Activated CD8-positive, alpha-beta memory T cell treated with anti-CD3 and anti-CD28 coated beads, Interleukin-2, amount 10 ng/mL, durations not matched to agents 7 days and 5 days (primary cell): Measurements from ENCODE around the gene GPR157. TPM values are rescaled to one million over a fixed set of nuclear protein-coding genes. Genes with fewer than 3 reads are reported as not detected.

Source experiments
- ATAC-seq: fragments of 150-1000 bp; cut with Tn5 transposase; one replicate; pipeline ENCODE4 v1.10.0; 2021; ENCODE audit warnings: moderate library complexity
- CTCF ChIA-PET: fragments of 350-600 bp; sonication (Branson Sonifier 250); formaldehyde crosslinking; loops from one replicate; lab custom pipeline; 2021; ENCODE audit warnings: antibody characterized with exemption; lab: Charles Lee
- DNase-seq: peaks from one replicate; pipeline ENCODE4 v3.0.0-alpha.2; 2020
- H3K27ac Mint-ChIP-seq: one replicate; pipeline ENCODE4 v1.8.0; 2021; ENCODE audit warnings: mild to moderate bottlenecking, mixed read lengths
- H3K27me3 Mint-ChIP-seq: one replicate; pipeline ENCODE4 v1.8.0; 2021; ENCODE audit warnings: mixed read lengths
- H3K36me3 Mint-ChIP-seq: one replicate; pipeline ENCODE4 v1.8.0; 2021; ENCODE audit warnings: mild to moderate bottlenecking, mixed read lengths
- H3K4me1 Mint-ChIP-seq: one replicate; pipeline ENCODE4 v1.8.0; 2021; ENCODE audit warnings: mixed read lengths
- H3K4me3 Mint-ChIP-seq: one replicate; pipeline ENCODE4 v1.8.0; 2021; ENCODE audit warnings: mild to moderate bottlenecking, moderate library complexity, mixed read lengths
- H3K9me3 Mint-ChIP-seq: one replicate; pipeline ENCODE4 v1.8.0; 2022; ENCODE audit warnings: low read depth, mixed read lengths
- total RNA-seq, 2 experiments: library from RNA; stranded (reverse); gene quantifications; one replicate each; pipeline ENCODE4 v1.2.3, GENCODE V29; 2021

GPR157 gene
- total RNA-seq: 1 to 10 TPM; 3.6 to 4.5 TPM

GRCh38 chr1:9128520-9129265 is at the start of gene GPR157:
Gene GPR157, minus strand, starts transcription at chr1:9129102. Its CDS starts 75 bp downstream, at chr1:9129027.
- DNase-seq (peak; percentile 87), ATAC-seq (peak; percentile 92)
- peak within 1 kb of the TSS; percentile 83 for H3K4me3 Mint-ChIP-seq
- no peaks in the 10 kb centered on the region for H3K36me3 Mint-ChIP-seq
- peak within 1 kb of the TSS; percentile 76 for H3K27ac Mint-ChIP-seq
- peaks cover 26% of the 10 kb centered on the region for H3K4me1 Mint-ChIP-seq
- CTCF ChIA-PET: interaction anchor here (1.2 to 2.1 kb wide), 3 partner anchors 13 to 106 kb away, joined by 5 to 13 read pairs (median 5); partner anchors contain the start of gene H6PD
- H3K27me3 Mint-ChIP-seq: peaks cover 30% of the 10 kb centered on the region
- no peaks in the 10 kb centered on the region for H3K9me3 Mint-ChIP-seq

- Mint-ChIP-seq H3K4me1 (peaks cover 7% of the 10 kb centered on the region), H3K36me3 (peaks cover 17% of the 10 kb centered on the region), H3K9me3 (no peaks in the 10 kb centered on the region), H3K27me3 (no peaks in the 10 kb centered on the region), H3K27ac (no peak overlapping the region), H3K4me3 (no peak overlapping the region)
- ATAC-seq (no peak), DNase-seq (no peak)
- CTCF ChIA-PET: interaction anchor here (1.2 kb wide), 1 partner anchor 64 kb away, joined by 3 read pairs; no protein-coding TSS in a partner anchor
Measured at GRCh38 chr1:9174762-9175161, 45.9 kb upstream of the GPR157 start.

GRCh38 chr1:9174243-9174642 is 45.3 kb upstream of the GPR157 start:
- Mint-ChIP-seq H3K27me3 (no peaks in the 10 kb centered on the region), H3K4me3 (no peak overlapping the region), H3K27ac (no peak overlapping the region), H3K9me3 (no peaks in the 10 kb centered on the region), H3K4me1 (peaks cover 4% of the 10 kb centered on the region), H3K36me3 (peaks cover 18% of the 10 kb centered on the region)
- CTCF ChIA-PET: interaction anchor here (1.2 kb wide), 1 partner anchor 63 kb away, joined by 3 read pairs; no protein-coding TSS in a partner anchor
- DNase-seq (no peak), ATAC-seq (no peak)

GRCh38 chr1:9169601-9170137 is 40.8 kb upstream of the GPR157 start:
- no peak overlapping the region for H3K4me3 Mint-ChIP-seq
- CTCF ChIA-PET: interaction anchor here (1.3 to 1.7 kb wide), 3 partner anchors 10 to 164 kb away, joined by 3 to 9 read pairs (median 5); no protein-coding TSS in a partner anchor
- no peak overlapping the region for H3K27ac Mint-ChIP-seq
- H3K27me3 Mint-ChIP-seq: no peaks in the 10 kb centered on the region
- peaks cover 2% of the 10 kb centered on the region for H3K4me1 Mint-ChIP-seq
- ATAC-seq (no peak), DNase-seq (no peak)
- H3K36me3 Mint-ChIP-seq: peaks cover 12% of the 10 kb centered on the region
- no peaks in the 10 kb centered on the region for H3K9me3 Mint-ChIP-seq

GRCh38 chr1:9167638-9168037 is 38.7 kb upstream of the GPR157 start:
- Mint-ChIP-seq H3K36me3 (peaks cover 8% of the 10 kb centered on the region), H3K27me3 (no peaks in the 10 kb centered on the region), H3K9me3 (no peaks in the 10 kb centered on the region), H3K4me1 (peaks cover 16% of the 10 kb centered on the region), H3K27ac (peak overlapping the region; percentile 61), H3K4me3 (no peak overlapping the region)
- DNase-seq (no peak), ATAC-seq (no peak)
- CTCF ChIA-PET: no interaction called here

- Mint-ChIP-seq H3K9me3 (no peaks in the 10 kb centered on the region), H3K36me3 (peaks cover 5% of the 10 kb centered on the region), H3K4me3 (no peak overlapping the region), H3K4me1 (peaks cover 16% of the 10 kb centered on the region), H3K27ac (no peak overlapping the region), H3K27me3 (no peaks in the 10 kb centered on the region)
- ATAC-seq (no peak), DNase-seq (no peak)
- CTCF ChIA-PET: interaction anchor here (0.6 to 2.2 kb wide), 2 partner anchors 56 to 249 kb away, joined by 3 to 7 read pairs; no protein-coding TSS in a partner anchor
Measured at GRCh38 chr1:9166289-9167235, 37.7 kb upstream of the GPR157 start.

GRCh38 chr1:9165396-9165795 is 36.5 kb upstream of the GPR157 start:
- no peak for ATAC-seq
- no peak overlapping the region for H3K27ac Mint-ChIP-seq
- no peak overlapping the region for H3K4me3 Mint-ChIP-seq
- CTCF ChIA-PET: interaction anchor here (0.7 to 2.2 kb wide), 4 partner anchors 23 to 79 kb away, joined by 3 to 7 read pairs (median 4); no protein-coding TSS in a partner anchor
- peaks cover 16% of the 10 kb centered on the region for H3K4me1 Mint-ChIP-seq
- no peaks in the 10 kb centered on the region for H3K27me3 Mint-ChIP-seq
- no peak for DNase-seq
- peaks cover 5% of the 10 kb centered on the region for H3K36me3 Mint-ChIP-seq
- H3K9me3 Mint-ChIP-seq: no peaks in the 10 kb centered on the region

GRCh38 chr1:9164919-9165318 is 36.0 kb upstream of the GPR157 start:
- CTCF ChIA-PET: interaction anchor here (1.0 to 2.2 kb wide), 3 partner anchors 22 to 54 kb away, joined by 3 to 7 read pairs (median 5); no protein-coding TSS in a partner anchor
- Mint-ChIP-seq H3K4me1 (peaks cover 16% of the 10 kb centered on the region), H3K27ac (no peak overlapping the region), H3K36me3 (peaks cover 5% of the 10 kb centered on the region), H3K9me3 (no peaks in the 10 kb centered on the region), H3K27me3 (no peaks in the 10 kb centered on the region), H3K4me3 (no peak overlapping the region)
- DNase-seq: no peak
- ATAC-seq: no peak

GRCh38 chr1:9164532-9164900 is 35.6 kb upstream of the GPR157 start:
- ATAC-seq: no peak
- CTCF ChIA-PET: interaction anchor here (1.0 to 2.2 kb wide), 3 partner anchors 22 to 54 kb away, joined by 3 to 7 read pairs (median 5); no protein-coding TSS in a partner anchor
- H3K36me3 Mint-ChIP-seq: peaks cover 3% of the 10 kb centered on the region
- no peak for DNase-seq
- no peaks in the 10 kb centered on the region for H3K9me3 Mint-ChIP-seq
- no peak overlapping the region for H3K4me3 Mint-ChIP-seq
- no peaks in the 10 kb centered on the region for H3K27me3 Mint-ChIP-seq
- peaks cover 16% of the 10 kb centered on the region for H3K4me1 Mint-ChIP-seq
- H3K27ac Mint-ChIP-seq: no peak overlapping the region

- Mint-ChIP-seq H3K27ac (no peak overlapping the region), H3K4me3 (no peak overlapping the region), H3K27me3 (no peaks in the 10 kb centered on the region), H3K36me3 (no peaks in the 10 kb centered on the region), H3K9me3 (no peaks in the 10 kb centered on the region), H3K4me1 (peaks cover 16% of the 10 kb centered on the region)
- CTCF ChIA-PET: interaction anchor here (0.8 kb wide), 1 partner anchor 1048 kb away, joined by 3 read pairs; no protein-coding TSS in a partner anchor
- DNase-seq (no peak), ATAC-seq (no peak)
Measured at GRCh38 chr1:9161963-9162362, 33.1 kb upstream of the GPR157 start.

GRCh38 chr1:9161342-9161741 is 32.4 kb upstream of the GPR157 start:
- DNase-seq (no peak), ATAC-seq (no peak)
- Mint-ChIP-seq H3K9me3 (no peaks in the 10 kb centered on the region), H3K36me3 (no peaks in the 10 kb centered on the region), H3K27me3 (no peaks in the 10 kb centered on the region), H3K4me3 (no peak overlapping the region), H3K4me1 (peaks cover 16% of the 10 kb centered on the region), H3K27ac (no peak overlapping the region)
- CTCF ChIA-PET: interaction anchor here (0.8 kb wide), 1 partner anchor 1048 kb away, joined by 3 read pairs; no protein-coding TSS in a partner anchor

- Mint-ChIP-seq H3K4me1 (peaks cover 16% of the 10 kb centered on the region), H3K4me3 (no peak overlapping the region), H3K9me3 (no peaks in the 10 kb centered on the region), H3K27me3 (no peaks in the 10 kb centered on the region), H3K27ac (peak overlapping the region; percentile 40), H3K36me3 (no peaks in the 10 kb centered on the region)
- DNase-seq (no peak), ATAC-seq (no peak)
- CTCF ChIA-PET: no interaction called here
Measured at GRCh38 chr1:9160079-9160717, 31.3 kb upstream of the GPR157 start.
